Globus pallidus (tissue), 1 donor: Measurements from ENCODE around the gene CADM2.
A peak's percentile ranks its signal among the peaks of the same experiment; 100 is the strongest.
"Not testable (repeated sequence)": the region's sequence is repeated elsewhere in the genome, so short reads cannot be mapped to it uniquely, and the experiment has no call there.

Source experiments
- DNase-seq: peaks from one replicate; pipeline ENCODE4 v3.0.0-alpha.2; 2015; ENCODE audit warnings: low spot score

Gene CADM2

DNA sequence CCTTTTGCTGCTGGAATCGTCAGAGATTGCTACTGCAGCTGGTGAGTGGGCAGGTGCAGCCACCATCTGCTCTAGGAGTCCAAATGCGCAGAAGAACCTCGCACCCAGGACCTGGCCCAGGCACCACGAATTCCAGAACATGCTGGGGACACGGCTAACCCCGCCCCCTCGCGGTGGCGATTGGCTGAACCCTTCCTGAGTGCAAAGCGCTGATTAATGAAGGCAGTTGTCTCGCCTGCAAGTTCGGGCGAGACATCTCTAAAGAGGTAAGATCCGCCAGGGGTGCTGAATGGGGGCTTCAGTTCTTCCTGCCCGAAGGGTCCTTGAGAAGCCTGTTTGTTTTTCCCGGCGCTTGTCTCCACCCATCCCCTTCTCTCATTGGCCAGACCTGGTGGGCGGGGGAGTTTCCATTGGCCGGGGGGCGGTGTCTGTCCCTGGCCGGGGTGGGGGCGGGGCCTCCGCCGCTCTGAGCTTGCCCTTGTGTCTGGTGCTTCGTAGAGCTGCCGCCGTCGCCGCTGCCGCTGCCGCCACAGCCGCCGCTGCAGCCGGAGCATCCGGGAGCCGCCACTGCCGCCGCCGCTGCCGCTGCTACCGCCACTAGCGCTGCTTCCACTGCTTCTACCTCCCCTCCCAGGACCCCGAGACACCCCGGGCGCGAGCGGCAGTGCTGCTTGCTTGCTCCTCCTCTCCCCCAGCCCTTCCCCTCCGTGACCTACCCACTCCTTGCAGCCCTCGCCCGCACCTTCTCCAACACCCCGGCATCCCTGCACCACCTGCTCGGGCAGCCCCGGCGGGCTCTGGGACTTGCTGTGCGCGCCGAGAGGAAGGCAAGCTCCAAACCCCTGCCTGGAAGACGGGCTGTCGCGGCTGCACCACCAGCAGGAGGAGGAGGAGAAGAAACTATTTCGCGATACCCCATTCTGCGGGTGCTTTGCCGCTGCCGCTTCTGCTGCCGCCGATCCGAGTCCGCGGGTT, at the start of gene CADM2:
TSS of gene CADM2 (plus strand) at position 495 of the 975 bp plus-strand sequence.
- peak; percentile 97 for DNase-seq

DNA sequence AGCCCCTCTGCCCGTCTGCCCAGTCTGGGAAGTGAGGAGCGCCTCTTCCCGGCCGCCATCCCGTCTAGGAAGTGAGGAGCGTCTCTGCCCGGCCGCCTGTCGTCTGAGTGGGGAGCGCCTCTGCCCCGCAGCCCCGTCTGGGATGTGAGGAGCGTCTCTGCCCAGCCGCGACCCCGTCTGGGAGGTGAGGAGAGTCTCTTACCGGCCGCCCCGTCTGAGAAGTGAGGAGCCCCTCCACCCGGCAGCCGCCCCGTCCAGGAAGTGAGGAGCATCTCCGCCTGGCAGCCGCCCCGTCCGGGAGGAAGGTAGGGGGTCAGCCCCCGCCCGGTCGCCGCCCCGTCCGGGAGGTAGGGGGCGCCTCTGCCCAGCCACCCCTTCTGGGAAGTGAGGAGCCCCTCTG, 40.2 kb upstream of the CADM2 start:
- DNase-seq = not testable (repeated sequence)

DNA sequence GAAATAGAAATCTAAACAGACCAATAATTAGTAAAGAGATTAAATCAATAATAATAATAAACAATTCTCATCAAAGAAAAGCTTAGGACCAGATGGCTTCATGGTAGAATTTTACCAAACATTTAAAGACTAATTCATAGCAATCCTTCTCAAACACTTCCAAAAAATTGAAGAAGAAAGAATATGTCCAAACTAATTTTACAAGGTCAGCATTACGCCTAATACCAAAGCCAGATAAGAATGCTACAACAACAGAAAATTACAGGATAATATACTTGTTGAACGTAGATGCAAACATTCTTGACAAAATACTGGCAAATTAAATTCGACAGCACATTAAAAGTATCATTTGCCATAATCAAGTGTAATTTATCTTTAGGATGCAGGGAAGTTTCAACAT, 36.1 kb upstream of the CADM2 start:
- no peak for DNase-seq

DNA sequence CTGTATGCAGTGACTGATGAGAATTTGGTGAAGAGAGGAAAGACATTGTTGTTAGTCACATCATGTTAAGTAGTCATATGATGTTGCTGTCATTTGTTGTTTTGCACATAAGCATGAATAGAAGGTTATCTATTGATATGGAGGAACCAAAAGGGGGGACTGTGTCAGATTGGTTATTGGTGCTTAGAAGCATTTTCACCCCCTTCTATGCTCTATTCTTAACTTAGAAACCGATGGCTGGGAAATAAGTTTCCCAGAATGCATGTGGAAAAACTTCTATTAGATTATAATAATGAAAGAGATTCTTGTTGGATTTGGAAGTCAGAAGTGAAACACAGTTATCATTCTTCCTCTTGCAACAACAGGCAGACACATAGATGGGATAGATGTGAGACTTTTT, 33.2 kb upstream of the CADM2 start:
- DNase-seq = peak; percentile 76

DNA sequence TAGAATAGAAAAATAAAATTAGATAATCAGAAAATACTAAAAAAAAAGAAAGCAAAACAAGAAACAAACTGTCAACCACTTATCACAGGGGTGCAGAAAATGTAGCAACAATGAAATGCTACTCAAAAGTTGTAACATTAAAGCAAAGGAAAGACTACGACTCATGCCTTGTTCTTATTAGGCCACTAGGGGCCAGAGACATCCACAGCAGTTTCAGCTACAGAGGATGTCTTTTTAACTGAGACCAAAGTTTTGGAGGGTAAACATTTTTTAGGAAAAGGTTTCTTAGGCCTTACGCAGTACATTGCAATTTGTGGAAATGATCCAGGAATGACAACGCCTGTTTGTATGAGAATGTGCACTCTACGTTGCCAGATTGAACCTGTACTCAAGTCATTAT, 15.4 kb upstream of the CADM2 start:
- DNase-seq = no peak

DNA sequence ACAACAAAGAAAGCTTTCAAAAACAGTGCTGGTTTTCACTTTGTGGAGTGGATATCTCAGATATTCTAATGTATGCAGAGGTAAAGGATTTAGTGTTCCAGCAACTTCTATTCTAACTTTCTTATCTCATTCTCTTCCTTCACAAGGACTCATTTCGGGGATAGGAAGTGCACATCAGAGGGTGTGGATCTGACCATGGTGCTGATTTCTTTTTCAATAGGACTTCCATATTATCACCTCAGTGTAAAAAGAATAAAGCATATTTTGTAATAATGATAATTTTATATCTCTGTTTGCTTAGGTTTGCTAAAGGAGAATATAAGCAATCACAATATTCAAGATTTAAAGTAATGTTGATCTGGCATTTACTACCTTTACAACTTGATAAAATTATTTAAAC, 12.5 kb upstream of the CADM2 start:
- DNase-seq = no peak

DNA sequence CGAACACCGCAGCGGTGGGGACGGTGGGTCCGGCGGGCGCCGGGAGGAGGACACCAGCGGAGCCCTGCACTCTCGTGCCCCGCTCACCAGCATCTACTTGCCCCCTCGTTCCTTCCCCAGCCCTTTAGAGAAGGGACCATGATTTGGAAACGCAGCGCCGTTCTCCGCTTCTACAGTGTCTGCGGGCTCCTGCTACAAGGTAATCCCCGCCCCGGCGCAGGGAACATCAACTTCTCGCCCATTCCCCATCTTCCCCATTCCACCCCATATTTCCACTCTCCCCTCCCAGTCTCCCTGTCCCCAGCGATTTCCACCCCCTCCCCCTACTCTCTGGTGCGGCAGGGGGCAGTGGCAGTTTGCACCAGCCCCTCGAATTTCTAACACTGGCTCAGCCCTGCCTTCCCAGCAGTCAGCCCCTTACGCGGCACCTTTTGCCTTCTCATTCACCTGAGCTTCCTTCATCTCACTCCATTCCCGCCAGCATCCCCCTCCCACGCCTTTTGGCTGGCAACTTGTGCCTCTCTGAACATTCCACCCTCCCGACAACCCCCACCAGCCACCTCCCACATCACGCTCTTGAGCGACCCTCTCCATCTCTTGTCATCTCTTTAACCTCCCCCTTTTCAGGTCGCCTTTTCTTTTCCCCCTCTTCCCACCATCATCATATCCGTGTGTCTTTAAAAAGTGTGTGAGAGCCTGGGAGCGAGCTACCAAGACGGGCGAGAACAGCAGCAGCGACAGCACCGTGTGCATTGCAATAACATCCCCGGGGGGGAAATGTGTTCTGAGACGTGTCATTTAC, 882 bp downstream of the CADM2 start:
- DNase-seq = peak; percentile 47

DNA sequence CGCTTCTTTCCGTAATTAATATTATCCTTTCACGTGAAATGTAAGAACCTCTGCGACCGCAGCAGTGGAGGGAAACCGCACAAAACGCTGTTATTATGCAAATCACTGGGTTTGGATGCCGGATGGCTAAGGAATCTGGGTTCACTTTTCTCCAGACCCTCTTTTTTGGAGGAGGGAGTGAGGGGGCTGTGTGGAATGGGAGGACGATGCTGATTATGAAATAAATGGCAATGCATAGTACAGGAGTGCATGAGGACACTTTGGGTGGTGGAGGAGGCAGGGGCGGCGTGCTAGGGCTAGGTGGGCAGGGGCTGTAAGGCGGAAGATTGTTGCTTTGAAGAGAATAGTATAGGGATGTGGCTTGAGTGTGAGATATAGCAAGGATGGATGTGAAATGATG, 1.8 kb downstream of the CADM2 start:
- DNase-seq = peak; percentile 29

DNA sequence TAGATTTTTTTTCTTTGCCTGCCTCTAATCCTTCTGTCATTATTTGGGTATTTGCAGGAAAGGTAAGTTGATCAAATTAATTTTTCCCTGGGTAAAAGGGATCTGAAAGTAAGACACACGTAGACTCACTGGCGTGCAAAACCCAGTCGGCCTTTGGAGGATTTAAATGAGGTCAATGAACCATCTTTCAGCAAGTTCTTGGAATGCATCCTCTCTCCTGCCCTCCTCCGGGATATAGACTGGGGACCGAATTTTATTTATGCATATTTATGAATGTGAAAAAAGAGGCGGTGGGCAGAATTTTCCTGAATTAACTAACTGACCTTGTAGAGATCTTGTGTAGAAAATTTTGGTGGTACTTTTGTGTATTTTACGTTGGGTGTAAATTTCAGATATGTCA, 2.2 kb downstream of the CADM2 start:
- DNase-seq = no peak

DNA sequence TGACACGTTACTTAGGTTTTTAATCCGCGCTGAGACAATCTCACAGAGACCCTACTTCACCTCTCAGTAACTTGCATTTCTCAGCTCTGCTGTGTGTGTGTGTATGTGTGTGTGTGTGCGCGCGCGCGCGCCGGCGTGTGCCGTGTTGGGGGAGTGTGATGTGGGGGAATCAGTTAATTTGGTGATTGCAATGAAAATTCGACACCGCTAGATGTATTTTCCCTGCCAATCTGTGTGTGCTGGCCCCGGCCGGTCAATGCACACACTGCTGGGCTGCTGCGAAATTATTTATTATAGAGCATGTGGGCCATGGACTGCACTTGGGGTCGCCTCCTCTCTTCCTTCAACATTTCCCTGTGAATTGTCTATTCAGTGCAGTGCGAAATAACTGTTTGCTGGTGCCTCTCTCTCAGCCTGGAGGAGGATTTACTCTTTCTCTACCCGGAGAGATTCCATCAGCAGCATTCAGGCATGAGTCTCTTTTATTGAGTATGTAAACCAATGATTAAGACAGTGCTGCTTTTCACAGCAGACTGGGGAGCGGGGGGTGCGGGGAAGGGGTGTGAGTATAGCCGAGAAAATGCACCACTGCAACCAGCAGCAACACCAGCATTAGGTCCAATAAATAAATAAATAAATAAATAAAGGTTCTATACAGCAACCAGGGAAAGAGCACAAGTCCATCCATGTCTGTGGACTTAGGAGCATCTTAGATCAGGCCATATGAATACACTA, 2.9 kb downstream of the CADM2 start:
- peak; percentile 54 for DNase-seq

DNA sequence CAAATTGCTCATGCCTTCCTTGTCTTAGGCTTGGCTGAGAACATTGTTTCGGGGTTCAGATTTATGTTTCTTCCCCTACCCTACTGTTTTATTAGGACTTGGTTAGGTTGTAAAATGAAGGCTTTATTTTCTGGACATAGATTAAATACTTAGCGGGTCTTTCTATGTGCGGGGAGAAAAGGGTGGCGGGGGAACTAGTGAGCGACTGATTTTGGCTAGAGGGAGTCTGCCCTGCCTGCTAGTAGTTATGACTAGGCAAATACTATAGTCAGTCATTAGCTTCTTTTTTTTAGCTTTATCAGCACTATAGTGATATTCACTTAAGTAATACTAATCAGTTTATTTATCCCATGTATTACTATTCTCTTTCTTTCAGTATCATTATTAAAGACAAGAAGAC, 3.6 kb downstream of the CADM2 start:
- no peak for DNase-seq

DNA sequence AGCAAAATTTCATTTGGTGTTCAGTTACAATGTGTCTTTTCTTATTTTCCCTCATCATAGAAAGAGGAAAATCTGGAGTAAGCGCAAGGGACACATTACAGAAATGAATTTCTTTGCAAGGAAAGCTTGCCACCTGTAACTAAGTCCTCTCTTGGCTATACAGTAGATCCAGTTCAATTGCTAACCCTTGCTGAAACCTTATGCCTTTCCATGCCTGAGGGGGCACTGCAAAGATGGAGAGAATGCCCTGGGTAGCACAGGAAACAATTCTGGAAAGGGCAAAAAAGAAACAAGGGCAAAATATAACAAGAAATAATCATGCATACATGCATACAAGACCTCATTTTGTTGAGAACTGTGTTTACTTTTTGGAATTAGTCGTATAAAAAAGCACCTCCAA, 4.3 kb downstream of the CADM2 start:
- DNase-seq = peak; percentile 40

DNA sequence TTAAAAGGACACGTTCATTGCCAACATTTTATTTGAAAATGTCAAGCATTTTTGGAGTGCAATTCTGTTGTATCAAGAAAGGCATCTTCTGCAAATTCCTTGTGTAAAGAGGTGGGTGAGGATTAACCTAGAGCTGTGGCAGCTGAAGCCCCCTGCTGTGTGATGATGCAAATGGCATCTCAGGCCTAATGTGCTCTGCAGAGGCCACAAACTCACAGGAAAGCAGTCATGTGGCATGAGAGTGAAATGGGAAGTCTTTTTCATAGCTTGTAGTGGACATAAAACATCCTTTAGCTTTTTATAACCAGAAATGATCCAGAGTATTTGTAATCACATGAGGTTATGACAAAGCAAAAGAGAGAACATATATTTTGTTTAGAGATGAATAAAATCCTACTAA, 6.4 kb downstream of the CADM2 start:
- DNase-seq = peak; percentile 79

DNA sequence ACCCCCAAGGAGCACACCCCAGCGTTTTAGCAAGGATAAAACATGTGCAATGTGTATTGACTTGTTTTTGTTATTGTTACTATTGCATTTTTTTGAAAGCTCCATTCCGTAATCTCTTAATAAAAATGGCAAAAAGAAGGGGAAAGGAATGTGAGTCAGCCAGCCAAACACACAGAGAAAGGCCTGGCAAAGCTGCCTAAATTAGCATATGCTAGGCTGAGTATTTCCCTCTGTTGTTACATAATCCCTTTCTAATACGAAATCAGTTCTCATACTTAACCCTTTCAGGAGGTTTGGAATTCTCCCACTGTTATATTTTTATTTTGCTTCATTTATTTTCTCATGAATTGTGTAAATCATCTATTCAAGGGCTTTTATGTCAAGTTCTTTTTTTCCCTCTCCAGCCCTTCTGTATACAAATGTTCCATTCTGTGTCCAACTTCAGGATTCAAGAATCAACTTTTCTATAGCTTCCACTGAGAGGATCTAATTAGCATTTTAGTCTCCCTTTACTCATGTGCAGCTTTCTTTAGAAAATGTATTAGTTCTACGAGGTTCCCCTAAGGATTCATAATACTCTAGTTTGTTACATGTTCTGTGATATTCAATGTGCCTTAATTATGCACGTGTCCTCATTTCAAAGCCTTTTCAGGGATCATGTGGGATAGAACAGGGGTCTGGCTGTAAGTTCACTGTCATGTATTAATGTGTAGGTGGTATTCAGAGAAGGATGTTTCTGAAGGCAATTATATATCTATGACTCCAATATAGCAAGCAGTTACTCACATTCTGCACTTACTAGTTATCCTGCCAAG, 9.2 kb downstream of the CADM2 start:
- DNase-seq = peak; percentile 72

DNA sequence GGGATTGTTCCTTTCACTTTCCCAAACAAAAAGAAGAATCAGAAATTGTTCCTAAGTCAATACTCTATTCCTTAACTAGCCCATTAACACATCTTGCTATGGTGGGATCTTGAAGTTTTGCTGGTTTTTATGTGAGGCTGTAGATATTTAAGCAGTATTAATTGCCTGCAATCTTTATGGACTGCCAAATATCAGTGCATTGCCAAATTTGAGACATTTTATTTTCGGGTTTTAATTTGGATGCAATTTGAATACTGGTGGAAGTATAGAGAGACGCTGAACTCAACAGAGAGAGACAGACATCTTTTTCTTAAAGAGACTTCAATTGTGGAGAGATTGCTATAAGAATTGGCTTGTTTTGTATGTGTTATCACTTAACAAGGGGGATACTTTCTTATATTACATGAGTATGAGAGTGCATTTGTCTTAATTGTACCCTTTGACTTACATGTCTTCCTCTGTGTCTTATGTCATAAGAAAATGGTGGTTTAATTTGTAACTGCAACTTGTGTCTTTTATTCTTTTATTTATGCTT, 10.0 kb downstream of the CADM2 start:
- DNase-seq = peak; percentile 59

DNA sequence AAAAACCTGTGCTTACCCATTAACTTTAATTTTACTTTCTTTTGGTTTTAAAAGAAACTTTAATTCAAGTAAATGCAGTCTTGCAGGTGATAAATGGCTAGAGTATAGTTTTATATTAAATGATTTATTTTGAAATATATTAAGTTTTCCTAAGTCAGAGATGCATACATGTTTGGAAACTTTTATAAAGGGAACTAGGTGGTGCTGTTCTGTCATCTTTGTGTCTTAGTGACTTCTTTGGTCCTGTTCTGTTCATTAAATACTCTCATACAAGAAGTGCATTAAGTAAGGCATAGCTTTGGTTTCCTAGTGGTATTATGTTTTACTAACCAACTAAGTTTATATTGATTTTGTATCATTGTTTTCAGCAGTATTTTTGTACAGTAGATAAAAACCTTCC, 15.6 kb downstream of the CADM2 start:
- no peak for DNase-seq

DNA sequence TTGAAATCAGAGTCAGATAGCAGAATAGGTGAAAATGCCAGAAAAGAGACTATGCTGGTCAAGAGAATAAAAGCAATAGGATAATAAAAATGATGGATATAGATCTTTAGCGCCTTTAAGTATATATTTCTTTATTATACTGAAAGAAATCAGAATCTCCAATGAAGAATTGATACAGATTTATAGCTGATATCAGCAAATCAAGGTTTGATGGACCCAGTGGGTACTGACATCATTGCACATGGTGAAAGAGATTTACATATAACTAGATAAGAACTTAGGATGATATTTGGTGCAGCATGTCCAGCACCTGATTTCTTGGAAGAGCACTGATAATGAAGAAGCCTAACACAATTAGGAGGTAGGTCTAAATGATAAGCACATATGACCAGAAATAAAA, 18.2 kb downstream of the CADM2 start:
- no peak for DNase-seq

DNA sequence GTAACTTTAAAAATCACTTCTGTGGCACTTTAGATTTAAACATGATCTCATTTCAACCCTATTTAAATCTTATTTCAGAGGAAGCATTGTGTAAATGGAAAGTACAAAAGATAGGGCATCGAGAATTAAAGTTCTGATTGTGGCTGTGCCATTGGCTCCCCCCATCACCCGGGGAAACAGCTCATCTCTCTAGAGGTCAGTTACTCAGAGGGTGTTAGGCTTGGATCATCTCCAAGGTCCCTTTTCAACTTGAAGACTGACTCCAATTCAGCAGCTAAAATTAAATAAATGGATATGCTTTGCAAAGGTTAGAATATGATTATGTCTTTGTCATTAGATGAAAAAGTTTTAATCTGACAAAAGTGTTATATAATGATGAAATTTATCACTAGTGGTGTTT, 20.1 kb downstream of the CADM2 start:
- DNase-seq = peak; percentile 58

DNA sequence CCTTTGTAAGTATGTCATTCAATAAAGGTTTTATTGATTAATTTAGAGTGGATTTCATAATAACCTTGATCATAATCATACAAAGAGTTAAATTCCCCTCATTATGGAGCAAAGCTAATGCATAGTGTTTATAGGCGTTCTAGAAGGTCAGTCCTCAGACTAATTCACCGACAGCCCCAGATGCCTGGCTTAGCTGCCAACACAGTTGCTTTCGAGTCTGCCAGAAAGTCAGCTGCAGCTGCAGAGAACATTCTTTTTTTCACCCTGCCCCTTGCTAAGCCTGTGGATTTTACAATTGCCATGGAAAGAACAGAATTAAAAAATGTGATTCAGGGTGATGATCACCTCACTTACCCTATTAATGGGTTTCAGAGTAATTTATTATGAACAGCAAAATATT, 21.2 kb downstream of the CADM2 start:
- DNase-seq = peak; percentile 92

DNA sequence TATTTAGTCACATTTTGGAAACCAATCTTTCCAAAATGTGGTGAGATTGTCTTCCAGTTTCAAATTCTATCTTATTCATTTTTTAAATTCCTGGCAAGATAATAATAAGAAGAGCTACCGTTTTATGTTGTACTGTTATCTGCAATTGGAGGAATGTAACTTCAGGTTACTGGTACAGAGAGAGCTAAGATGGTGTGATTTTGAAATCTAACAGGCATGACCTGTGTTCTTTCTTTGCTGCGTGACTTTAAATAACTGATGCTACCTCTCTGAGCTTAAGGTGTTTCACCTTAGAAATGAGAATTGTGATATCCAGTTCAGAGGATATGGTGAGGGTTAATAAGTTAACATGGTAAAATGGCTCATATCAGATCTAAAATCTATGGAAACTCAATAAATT, 21.7 kb downstream of the CADM2 start:
- no peak for DNase-seq

DNA sequence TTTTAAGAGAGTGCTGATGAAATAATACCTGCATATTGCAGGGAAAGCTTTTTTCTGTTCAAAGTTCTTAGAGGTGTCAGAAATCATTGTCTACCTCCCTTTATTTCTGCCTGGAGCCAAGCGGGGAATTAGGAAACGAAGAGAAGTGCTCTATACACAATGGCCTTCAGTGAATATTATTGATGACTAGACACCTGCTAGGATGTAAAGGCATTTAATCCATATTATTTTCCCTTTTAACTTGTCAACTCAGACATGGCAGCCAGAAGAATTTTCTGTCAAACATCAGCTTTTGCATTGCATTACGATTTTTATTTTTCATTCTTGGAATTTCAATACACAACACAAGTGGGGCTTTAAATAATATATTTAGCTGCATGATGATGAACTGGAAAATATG, 24.7 kb downstream of the CADM2 start:
- DNase-seq = no peak
